ENCODE measurements around the gene NEAT1. TPM values are rescaled to one million over a fixed set of nuclear protein-coding genes. Genes with fewer than 3 reads are reported as not detected.
"Not testable (repeated sequence)": the region's sequence is repeated elsewhere in the genome, so short reads cannot be mapped to it uniquely, and the experiment has no call there.

The NEAT1 gene
- polyA plus RNA-seq, 1 donor from 2014 or later = 4.2 TPM

- not testable (repeated sequence) for H3K27me3 ChIP-seq (ENCODE audit: insufficient read depth, low read depth, low read length); H3K9me2 ChIP-seq (ENCODE audit: insufficient read depth, low read length); H3K9me3 ChIP-seq (ENCODE audit: low read length); H4K20me1 ChIP-seq (ENCODE audit: insufficient read depth); H3K4me3 ChIP-seq (ENCODE audit: low read length); H3K4me2 ChIP-seq (ENCODE audit: low read length); H3K9ac ChIP-seq (ENCODE audit: low read length); H2AFZ ChIP-seq (ENCODE audit: low read depth, low read length); H3K36me3 ChIP-seq (ENCODE audit: insufficient read depth, low read length); H3F3A ChIP-seq (ENCODE audit: insufficient read depth, low read length, poor library complexity, severe bottlenecking); H3K27ac ChIP-seq (ENCODE audit: low read length)
- peaks cover 22% of the 10 kb centered on the region for H3K79me2 ChIP-seq (replicated peaks; ENCODE audit: insufficient read depth, low read length)
Measured at GRCh38 chr11:65472588-65473277, 50.1 kb downstream of the NEAT1 start.

GRCh38 chr11:65473278-65473860 is 50.8 kb downstream of the NEAT1 start:
- H3K9me3 ChIP-seq (ENCODE audit: low read length) = no peaks in the 10 kb centered on the region

GRCh38 chr11:65474864-65475263 is 52.3 kb downstream of the NEAT1 start:
- Histone ChIP-seq H3K4me3 (ENCODE audit: low read length) (no peak overlapping the region), H3K4me2 (ENCODE audit: low read length) (no peak overlapping the region), H3K9ac (ENCODE audit: low read length) (no peak overlapping the region), H3K27me3 (ENCODE audit: insufficient read depth, low read depth, low read length) (no peaks in the 10 kb centered on the region), H3F3A (ENCODE audit: insufficient read depth, low read length, poor library complexity, severe bottlenecking) (no peaks in the 10 kb centered on the region), H2AFZ (ENCODE audit: low read depth, low read length) (no peak overlapping the region), H3K9me2 (ENCODE audit: insufficient read depth, low read length) (no peaks in the 10 kb centered on the region), H3K27ac (ENCODE audit: low read length) (no peak overlapping the region), H3K36me3 (ENCODE audit: insufficient read depth, low read length) (no peaks in the 10 kb centered on the region), H3K79me2 (replicated peaks; ENCODE audit: insufficient read depth, low read length) (peaks cover 41% of the 10 kb centered on the region), H4K20me1 (ENCODE audit: insufficient read depth) (no peaks in the 10 kb centered on the region), H3K9me3 (ENCODE audit: low read length) (no peaks in the 10 kb centered on the region)
- TF ChIP-seq, protein P1, sequence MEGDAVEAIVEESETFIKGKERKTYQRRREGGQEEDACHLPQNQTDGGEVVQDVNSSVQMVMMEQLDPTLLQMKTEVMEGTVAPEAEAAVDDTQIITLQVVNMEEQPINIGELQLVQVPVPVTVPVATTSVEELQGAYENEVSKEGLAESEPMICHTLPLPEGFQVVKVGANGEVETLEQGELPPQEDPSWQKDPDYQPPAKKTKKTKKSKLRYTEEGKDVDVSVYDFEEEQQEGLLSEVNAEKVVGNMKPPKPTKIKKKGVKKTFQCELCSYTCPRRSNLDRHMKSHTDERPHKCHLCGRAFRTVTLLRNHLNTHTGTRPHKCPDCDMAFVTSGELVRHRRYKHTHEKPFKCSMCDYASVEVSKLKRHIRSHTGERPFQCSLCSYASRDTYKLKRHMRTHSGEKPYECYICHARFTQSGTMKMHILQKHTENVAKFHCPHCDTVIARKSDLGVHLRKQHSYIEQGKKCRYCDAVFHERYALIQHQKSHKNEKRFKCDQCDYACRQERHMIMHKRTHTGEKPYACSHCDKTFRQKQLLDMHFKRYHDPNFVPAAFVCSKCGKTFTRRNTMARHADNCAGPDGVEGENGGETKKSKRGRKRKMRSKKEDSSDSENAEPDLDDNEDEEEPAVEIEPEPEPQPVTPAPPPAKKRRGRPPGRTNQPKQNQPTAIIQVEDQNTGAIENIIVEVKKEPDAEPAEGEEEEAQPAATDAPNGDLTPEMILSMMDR (IDR thresholded peaks at IDR 0.05; ENCODE audit: poor library complexity, severe bottlenecking) = no peak
- TF ChIP-seq RAD21 (conservative IDR thresholded peaks at IDR 0.05) = no peak
- TF ChIP-seq MXI1 (conservative IDR thresholded peaks at IDR 0.05; ENCODE audit: poor library complexity, severe bottlenecking) = no peak
- TF ChIP-seq SMC3 (conservative IDR thresholded peaks at IDR 0.05; ENCODE audit: poor library complexity) = no peak
- no peak for TF ChIP-seq TAF1 (IDR thresholded peaks at IDR 0.05; ENCODE audit: low read depth)
- TF ChIP-seq REST (IDR thresholded peaks at IDR 0.05; ENCODE audit: borderline replicate concordance) = no peak
- no peak for TF ChIP-seq EP300 (conservative IDR thresholded peaks at IDR 0.05; ENCODE audit: poor library complexity, severe bottlenecking)

More at GRCh38 chr11:65473278-65473860, 50.8 kb downstream of the NEAT1 start:
- Histone ChIP-seq H3K79me2 (replicated peaks; ENCODE audit: insufficient read depth, low read length) (peaks cover 26% of the 10 kb centered on the region), H3K4me3 (ENCODE audit: low read length) (no peak overlapping the region), H3K4me2 (ENCODE audit: low read length) (no peak overlapping the region), H3F3A (ENCODE audit: insufficient read depth, low read length, poor library complexity, severe bottlenecking) (no peaks in the 10 kb centered on the region), H4K20me1 (ENCODE audit: insufficient read depth) (no peaks in the 10 kb centered on the region), H3K27ac (ENCODE audit: low read length) (no peak overlapping the region), H3K27me3 (ENCODE audit: insufficient read depth, low read depth, low read length) (no peaks in the 10 kb centered on the region), H3K36me3 (ENCODE audit: insufficient read depth, low read length) (no peaks in the 10 kb centered on the region), H3K9me2 (ENCODE audit: insufficient read depth, low read length) (no peaks in the 10 kb centered on the region), H2AFZ (ENCODE audit: low read depth, low read length) (no peak overlapping the region), H3K9ac (ENCODE audit: low read length) (no peak overlapping the region)
- no peak for TF ChIP-seq MXI1 (conservative IDR thresholded peaks at IDR 0.05; ENCODE audit: poor library complexity, severe bottlenecking)
- no peak for TF ChIP-seq EP300 (conservative IDR thresholded peaks at IDR 0.05; ENCODE audit: poor library complexity, severe bottlenecking)

Data from neural cell (in vitro differentiated cells).